HepG2 (cell line): Measurements from ENCODE around the gene CNNM2. TPM values are rescaled to one million over a fixed set of nuclear protein-coding genes. Genes with fewer than 3 reads are reported as not detected.
A peak's percentile ranks its signal among the peaks of the same experiment; 100 is the strongest.

ENCODE experiments used
- EEA1 ChIP-seq: sonication (generic); formaldehyde crosslinking; IDR thresholded peaks from 2 replicates; pipeline ENCODE4 v1.5.1; 2020; ENCODE audit warnings: mild to moderate bottlenecking, missing genetic modification reagents, borderline replicate concordance
- GTF2F1 ChIP-seq: fragments of 150-350 bp; IDR thresholded peaks from 2 replicates; pipeline ENCODE4 v1.6.1; 2014; ENCODE audit warnings: low read length
- KDM6A ChIP-seq: IDR thresholded peaks from 2 replicates; pipeline ENCODE4 v1.6.1; 2016; ENCODE audit warnings: low read depth
- MATR3 ChIP-seq: sonication (generic); formaldehyde crosslinking; IDR thresholded peaks from 2 replicates; pipeline ENCODE4 v1.4.0; 2020; ENCODE audit warnings: missing genetic modification reagents
- ZNF530 ChIP-seq: sonication (generic); formaldehyde crosslinking; IDR thresholded peaks from 2 replicates; pipeline ENCODE4 v1.5.0; 2020; ENCODE audit warnings: low read depth, mild to moderate bottlenecking, missing genetic modification reagents
- ZNF652 ChIP-seq: IDR thresholded peaks from 2 replicates; pipeline ENCODE4 v1.6.1; 2016; ENCODE audit warnings: low read depth, borderline replicate concordance
- polyA plus RNA-seq, 8 experiments: library from polyadenylated mRNA; depleted of rRNA in 3 of 8; stranded (reverse) in 7 of 8; unstranded in 1 of 8; fragments of >200 nt; fragmentation: Illumina TruSeq in 4 of 8; extraction: Trizol in 4 of 8; gene quantifications; 2 replicates each; pipeline versions ENCODE4 v1.2.1 to v1.2.3, GENCODE V29; 2011 to 2016; ENCODE audit warnings: low read depth in 4 of 8, missing spikeins in 1 of 8, mixed read lengths in 1 of 8; ENCODE audit not compliant: insufficient read depth in 1 of 8
- total RNA-seq, 5 experiments: library from RNA; depleted of rRNA; stranded (reverse); fragments of >200 nt; fragmentation: Illumina TruSeq; extraction: Trizol; gene quantifications; 2 replicates each; pipeline ENCODE4 v1.2.3, GENCODE V29; 2016; ENCODE audit warnings: low read depth in 1 of 5
- TF ChIP-seq, protein P1 (sequence below): IDR thresholded peaks from 2 replicates; pipeline ENCODE4 v1.6.1; 2016
- TF ChIP-seq, protein P2 (sequence below): sonication (generic); formaldehyde crosslinking; conservative IDR thresholded peaks from 2 replicates; pipeline ENCODE4 v1.4.0; 2020; ENCODE audit warnings: mild to moderate bottlenecking, missing genetic modification reagents, moderate library complexity
- TF ChIP-seq, protein P3 (sequence below): sonication (generic); formaldehyde crosslinking; IDR thresholded peaks from 2 replicates; pipeline ENCODE4 v1.4.0; 2020; ENCODE audit warnings: mild to moderate bottlenecking, missing genetic modification reagents
- TF ChIP-seq, protein P4 (sequence below): sonication (generic); formaldehyde crosslinking; IDR thresholded peaks from 2 replicates; pipeline ENCODE4 v1.4.0; 2020; ENCODE audit warnings: low read depth, mild to moderate bottlenecking, missing genetic modification reagents
- TF ChIP-seq, protein P5 (sequence below): sonication (generic); formaldehyde crosslinking; IDR thresholded peaks from 2 replicates; pipeline ENCODE4 v1.4.0; 2020; ENCODE audit warnings: mild to moderate bottlenecking, missing genetic modification reagents, borderline replicate concordance

Gene CNNM2
- total and polyA plus RNA-seq, 2 of the 13 experiments (the other 11 are each of a cell fraction or from before 2014, with no cell fraction given) = 7.1 to 9.0 TPM

DNA sequence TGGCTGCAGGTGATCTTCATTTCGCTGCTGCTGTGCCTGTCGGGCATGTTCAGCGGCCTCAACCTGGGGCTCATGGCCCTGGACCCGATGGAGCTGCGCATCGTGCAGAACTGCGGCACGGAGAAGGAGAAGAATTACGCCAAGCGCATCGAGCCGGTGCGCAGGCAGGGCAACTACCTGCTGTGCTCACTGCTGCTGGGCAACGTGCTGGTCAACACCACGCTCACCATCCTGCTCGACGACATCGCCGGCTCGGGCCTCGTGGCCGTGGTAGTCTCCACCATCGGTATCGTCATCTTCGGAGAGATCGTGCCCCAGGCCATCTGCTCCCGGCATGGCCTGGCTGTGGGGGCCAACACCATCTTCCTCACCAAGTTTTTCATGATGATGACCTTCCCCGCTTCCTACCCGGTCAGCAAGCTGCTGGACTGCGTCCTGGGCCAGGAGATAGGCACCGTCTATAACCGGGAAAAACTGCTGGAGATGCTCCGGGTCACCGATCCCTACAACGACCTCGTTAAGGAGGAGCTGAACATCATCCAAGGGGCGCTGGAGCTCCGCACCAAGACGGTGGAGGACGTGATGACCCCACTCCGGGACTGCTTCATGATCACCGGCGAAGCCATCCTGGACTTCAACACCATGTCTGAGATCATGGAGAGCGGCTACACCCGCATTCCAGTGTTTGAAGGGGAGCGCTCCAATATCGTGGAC is 1.3 kb downstream of the CNNM2 start (continued):
- TF ChIP-seq, protein P1, sequence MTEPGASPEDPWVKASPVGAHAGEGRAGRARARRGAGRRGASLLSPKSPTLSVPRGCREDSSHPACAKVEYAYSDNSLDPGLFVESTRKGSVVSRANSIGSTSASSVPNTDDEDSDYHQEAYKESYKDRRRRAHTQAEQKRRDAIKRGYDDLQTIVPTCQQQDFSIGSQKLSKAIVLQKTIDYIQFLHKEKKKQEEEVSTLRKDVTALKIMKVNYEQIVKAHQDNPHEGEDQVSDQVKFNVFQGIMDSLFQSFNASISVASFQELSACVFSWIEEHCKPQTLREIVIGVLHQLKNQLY (CRISPR knock-in tag) = no peak
- no peak for TF ChIP-seq EEA1 (CRISPR knock-in tag)
- TF ChIP-seq, protein P2, sequence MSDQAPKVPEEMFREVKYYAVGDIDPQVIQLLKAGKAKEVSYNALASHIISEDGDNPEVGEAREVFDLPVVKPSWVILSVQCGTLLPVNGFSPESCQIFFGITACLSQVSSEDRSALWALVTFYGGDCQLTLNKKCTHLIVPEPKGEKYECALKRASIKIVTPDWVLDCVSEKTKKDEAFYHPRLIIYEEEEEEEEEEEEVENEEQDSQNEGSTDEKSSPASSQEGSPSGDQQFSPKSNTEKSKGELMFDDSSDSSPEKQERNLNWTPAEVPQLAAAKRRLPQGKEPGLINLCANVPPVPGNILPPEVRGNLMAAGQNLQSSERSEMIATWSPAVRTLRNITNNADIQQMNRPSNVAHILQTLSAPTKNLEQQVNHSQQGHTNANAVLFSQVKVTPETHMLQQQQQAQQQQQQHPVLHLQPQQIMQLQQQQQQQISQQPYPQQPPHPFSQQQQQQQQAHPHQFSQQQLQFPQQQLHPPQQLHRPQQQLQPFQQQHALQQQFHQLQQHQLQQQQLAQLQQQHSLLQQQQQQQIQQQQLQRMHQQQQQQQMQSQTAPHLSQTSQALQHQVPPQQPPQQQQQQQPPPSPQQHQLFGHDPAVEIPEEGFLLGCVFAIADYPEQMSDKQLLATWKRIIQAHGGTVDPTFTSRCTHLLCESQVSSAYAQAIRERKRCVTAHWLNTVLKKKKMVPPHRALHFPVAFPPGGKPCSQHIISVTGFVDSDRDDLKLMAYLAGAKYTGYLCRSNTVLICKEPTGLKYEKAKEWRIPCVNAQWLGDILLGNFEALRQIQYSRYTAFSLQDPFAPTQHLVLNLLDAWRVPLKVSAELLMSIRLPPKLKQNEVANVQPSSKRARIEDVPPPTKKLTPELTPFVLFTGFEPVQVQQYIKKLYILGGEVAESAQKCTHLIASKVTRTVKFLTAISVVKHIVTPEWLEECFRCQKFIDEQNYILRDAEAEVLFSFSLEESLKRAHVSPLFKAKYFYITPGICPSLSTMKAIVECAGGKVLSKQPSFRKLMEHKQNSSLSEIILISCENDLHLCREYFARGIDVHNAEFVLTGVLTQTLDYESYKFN (CRISPR knock-in tag) = 0 out of 2 replicates have a peak, but pooled peaks have one; percentile 11
- no peak for TF ChIP-seq ZNF652
- TF ChIP-seq, protein P3, sequence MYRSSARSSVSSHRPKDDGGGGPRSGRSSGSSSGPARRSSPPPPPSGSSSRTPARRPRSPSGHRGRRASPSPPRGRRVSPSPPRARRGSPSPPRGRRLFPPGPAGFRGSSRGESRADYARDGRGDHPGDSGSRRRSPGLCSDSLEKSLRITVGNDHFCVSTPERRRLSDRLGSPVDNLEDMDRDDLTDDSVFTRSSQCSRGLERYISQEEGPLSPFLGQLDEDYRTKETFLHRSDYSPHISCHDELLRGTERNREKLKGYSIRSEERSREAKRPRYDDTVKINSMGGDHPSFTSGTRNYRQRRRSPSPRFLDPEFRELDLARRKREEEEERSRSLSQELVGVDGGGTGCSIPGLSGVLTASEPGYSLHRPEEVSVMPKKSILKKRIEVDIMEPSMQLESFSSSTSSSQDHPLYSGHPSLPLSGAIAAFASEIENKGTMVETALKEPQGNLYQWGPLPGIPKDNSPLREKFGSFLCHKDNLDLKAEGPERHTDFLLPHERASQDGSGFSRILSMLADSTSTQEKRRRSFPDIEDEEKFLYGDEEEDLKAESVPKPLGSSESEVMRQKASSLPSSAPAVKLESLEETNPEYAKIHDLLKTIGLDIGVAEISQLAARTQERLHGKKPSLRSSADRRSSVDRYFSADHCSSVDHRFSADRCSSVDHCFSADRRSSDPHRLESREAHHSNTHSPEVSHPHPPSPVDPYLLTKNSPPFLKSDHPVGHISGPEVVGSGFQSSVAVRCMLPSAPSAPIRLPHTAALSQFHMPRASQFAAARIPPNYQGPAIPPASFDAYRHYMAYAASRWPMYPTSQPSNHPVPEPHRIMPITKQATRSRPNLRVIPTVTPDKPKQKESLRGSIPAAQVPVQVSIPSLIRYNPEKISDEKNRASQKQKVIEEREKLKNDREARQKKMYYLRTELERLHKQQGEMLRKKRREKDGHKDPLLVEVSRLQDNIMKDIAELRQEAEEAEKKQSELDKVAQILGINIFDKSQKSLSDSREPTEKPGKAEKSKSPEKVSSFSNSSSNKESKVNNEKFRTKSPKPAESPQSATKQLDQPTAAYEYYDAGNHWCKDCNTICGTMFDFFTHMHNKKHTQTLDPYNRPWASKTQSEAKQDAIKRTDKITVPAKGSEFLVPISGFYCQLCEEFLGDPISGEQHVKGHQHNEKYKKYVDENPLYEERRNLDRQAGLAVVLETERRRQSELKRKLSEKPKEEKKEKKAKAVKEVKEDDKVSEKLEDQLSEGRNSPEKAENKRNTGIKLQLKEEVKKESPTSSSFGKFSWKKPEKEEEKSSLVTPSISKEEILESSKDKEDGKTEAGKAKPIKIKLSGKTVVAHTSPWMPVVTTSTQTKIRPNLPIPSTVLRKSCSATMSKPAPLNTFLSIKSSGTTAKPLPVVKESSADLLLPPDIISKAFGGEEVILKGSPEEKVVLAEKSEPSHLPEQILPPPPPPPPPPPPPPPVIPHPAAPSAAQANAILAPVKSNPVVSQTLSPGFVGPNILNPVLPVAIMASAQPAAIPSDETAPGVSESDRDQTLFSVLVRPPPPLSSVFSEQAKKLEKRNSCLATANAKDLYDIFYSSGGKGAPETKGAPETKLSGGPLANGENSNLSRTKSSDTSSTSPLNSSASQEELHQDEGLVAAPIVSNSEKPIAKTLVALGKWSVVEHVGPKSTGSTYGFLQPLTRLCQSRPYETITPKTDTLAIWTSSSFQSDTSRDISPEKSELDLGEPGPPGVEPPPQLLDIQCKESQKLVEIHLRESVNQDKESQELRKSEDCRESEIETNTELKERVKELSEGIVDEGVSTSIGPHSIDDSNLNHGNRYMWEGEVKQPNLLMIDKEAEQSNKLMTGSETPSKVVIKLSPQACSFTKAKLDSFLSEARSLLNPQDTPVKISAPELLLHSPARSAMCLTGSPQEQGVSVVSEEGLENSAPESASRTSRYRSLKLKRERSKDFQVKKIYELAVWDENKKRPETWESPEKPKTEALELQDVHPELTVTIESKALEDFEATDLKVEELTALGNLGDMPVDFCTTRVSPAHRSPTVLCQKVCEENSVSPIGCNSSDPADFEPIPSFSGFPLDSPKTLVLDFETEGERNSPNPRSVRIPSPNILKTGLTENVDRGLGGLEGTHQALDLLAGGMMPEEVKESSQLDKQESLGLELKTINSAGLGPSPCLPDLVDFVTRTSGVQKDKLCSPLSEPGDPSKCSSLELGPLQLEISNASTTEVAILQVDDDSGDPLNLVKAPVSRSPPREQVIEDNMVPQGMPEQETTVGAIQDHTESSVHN = no peak
- TF ChIP-seq, protein P4, sequence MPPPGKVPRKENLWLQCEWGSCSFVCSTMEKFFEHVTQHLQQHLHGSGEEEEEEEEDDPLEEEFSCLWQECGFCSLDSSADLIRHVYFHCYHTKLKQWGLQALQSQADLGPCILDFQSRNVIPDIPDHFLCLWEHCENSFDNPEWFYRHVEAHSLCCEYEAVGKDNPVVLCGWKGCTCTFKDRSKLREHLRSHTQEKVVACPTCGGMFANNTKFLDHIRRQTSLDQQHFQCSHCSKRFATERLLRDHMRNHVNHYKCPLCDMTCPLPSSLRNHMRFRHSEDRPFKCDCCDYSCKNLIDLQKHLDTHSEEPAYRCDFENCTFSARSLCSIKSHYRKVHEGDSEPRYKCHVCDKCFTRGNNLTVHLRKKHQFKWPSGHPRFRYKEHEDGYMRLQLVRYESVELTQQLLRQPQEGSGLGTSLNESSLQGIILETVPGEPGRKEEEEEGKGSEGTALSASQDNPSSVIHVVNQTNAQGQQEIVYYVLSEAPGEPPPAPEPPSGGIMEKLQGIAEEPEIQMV (CRISPR knock-in tag) = peak; percentile 23; the same call in 1 of the 2 replicates
- no peak for TF ChIP-seq GTF2F1
- no peak for TF ChIP-seq ZNF530 (CRISPR knock-in tag)
- TF ChIP-seq KDM6A = no peak
- no peak for TF ChIP-seq MATR3 (CRISPR knock-in tag)
- TF ChIP-seq, protein P5, sequence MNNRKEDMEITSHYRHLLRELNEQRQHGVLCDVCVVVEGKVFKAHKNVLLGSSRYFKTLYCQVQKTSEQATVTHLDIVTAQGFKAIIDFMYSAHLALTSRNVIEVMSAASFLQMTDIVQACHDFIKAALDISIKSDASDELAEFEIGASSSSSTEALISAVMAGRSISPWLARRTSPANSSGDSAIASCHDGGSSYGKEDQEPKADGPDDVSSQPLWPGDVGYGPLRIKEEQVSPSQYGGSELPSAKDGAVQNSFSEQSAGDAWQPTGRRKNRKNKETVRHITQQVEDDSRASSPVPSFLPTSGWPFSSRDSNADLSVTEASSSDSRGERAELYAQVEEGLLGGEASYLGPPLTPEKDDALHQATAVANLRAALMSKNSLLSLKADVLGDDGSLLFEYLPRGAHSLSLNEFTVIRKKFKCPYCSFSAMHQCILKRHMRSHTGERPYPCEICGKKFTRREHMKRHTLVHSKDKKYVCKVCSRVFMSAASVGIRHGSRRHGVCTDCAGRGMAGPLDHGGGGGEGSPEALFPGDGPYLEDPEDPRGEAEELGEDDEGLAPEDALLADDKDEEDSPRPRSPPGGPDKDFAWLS (CRISPR knock-in tag) = no peak; the same call in 1 of the 2 replicates
